ENCODE data around the gene ZNF581. TPM values are rescaled to one million over a fixed set of nuclear protein-coding genes. Genes with fewer than 3 reads are reported as not detected.
A peak's percentile ranks its signal among the peaks of the same experiment; 100 is the strongest.

The ZNF581 gene
- total RNA-seq, 1 donor, result 19.0 TPM

DNA sequence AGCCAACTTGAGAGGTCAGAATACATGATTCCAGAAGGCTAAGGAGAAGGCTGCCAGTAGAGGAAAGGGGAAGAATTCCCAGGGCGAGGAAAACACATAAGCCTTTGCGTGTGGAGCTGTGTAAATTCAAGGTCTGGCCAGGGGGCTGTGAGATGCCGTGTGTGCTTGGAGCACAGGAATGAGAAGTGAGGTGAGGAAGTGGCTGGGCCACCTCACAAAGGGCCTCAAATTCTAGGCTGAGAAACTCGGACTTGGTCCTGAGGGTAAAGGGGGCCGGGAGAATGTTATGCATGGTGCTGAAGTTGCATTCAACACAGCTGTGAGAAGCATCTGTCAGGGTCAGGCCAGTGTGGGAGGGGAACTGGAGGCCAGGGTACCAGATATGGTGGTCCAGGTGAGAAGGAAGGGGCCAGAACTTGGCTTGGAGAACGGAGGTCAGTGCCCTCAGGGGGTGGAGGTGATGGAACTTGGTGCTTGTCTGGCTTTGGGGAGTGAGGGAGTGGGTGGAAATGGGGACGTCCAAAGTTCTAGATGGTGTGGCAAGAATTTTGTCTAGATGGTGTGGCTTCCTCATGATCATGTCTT lies 7.5 kb upstream of the ZNF581 start:
- Histone ChIP-seq H3K9me3 (ENCODE audit: low read depth, low read length) (no peaks in the 10 kb centered on the region), H3K27me3 (ENCODE audit: insufficient read depth, low read length) (no peaks in the 10 kb centered on the region), H3K4me1 (ENCODE audit: insufficient read depth, low read length) (peaks cover 69% of the 10 kb centered on the region), H3K4me3 (ENCODE audit: low read length) (peak overlapping the region; percentile 75)

DNA sequence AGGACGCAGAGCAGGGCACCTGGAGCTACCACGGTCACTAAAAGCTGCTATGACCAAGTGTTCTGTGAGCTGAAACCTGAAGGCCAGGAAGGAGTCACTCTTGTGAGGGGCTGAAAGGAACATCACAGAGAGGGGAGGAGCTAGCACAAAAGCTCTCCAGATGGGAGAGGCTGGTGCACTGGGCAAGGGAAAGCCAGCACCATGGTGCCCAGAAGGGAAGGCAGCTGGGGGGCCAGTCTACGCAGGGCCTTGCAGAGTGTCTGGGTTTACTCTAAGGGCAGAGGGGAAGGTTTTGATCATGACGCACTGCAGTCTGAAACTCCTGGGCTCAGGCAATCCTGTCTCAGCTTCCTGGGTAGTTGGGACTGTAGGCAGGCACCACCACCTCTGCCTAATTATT lies 6.7 kb upstream of the ZNF581 start:
- Histone ChIP-seq H3K4me1 (ENCODE audit: insufficient read depth, low read length) (peaks cover 72% of the 10 kb centered on the region), H3K4me3 (ENCODE audit: low read length) (no peak overlapping the region), H3K27me3 (ENCODE audit: insufficient read depth, low read length) (no peaks in the 10 kb centered on the region), H3K9me3 (ENCODE audit: low read depth, low read length) (no peaks in the 10 kb centered on the region)

DNA sequence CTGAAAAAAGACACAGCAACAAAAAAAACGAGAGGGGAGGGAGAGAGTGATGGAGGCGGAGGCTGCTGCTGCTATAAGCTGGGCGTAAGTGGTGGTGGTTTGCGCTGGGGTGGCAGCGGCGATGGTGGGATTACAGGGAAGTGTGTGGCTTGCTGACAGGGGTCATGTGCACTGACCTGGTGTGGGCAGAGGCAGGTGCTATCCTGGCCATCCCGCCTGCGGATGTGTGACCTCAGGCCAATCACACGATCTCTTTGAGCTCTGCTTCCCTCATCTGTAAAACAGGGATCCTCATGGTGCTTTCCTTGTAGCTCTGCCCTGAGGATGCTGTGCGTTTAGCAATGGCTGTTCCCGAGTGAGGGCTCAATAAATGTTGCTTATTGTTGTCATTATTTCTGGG lies 5.9 kb upstream of the ZNF581 start:
- Histone ChIP-seq H3K27me3 (ENCODE audit: insufficient read depth, low read length) (no peaks in the 10 kb centered on the region), H3K4me1 (ENCODE audit: insufficient read depth, low read length) (peaks cover 71% of the 10 kb centered on the region), H3K4me3 (ENCODE audit: low read length) (no peak overlapping the region), H3K9me3 (ENCODE audit: low read depth, low read length) (no peaks in the 10 kb centered on the region)

GRCh38 chr19:55638864-55639359 lies 4.5 kb upstream of the ZNF581 start:
- Histone ChIP-seq H3K4me1 (ENCODE audit: insufficient read depth, low read length) (peaks cover 74% of the 10 kb centered on the region), H3K27me3 (ENCODE audit: insufficient read depth, low read length) (no peaks in the 10 kb centered on the region), H3K9me3 (ENCODE audit: low read depth, low read length) (no peaks in the 10 kb centered on the region), H3K4me3 (ENCODE audit: low read length) (no peak overlapping the region)

- no peaks in the 10 kb centered on the region for H3K27me3 ChIP-seq (ENCODE audit: insufficient read depth, low read length)
- H3K4me3 ChIP-seq (ENCODE audit: low read length), result no peak overlapping the region
- peaks cover 77% of the 10 kb centered on the region for H3K4me1 ChIP-seq (ENCODE audit: insufficient read depth, low read length)
- no peaks in the 10 kb centered on the region for H3K9me3 ChIP-seq (ENCODE audit: low read depth, low read length)
Measured at GRCh38 chr19:55640043-55640576, 3.3 kb upstream of the ZNF581 start.

- peak within 1 kb of the TSS; percentile 47 for H3K4me3 ChIP-seq (ENCODE audit: low read length)
- H3K9me3 ChIP-seq (ENCODE audit: low read depth, low read length), result no peaks in the 10 kb centered on the region
- peaks cover 71% of the 10 kb centered on the region for H3K4me1 ChIP-seq (ENCODE audit: insufficient read depth, low read length)
- no peaks in the 10 kb centered on the region for H3K27me3 ChIP-seq (ENCODE audit: insufficient read depth, low read length)
Measured at GRCh38 chr19:55640577-55641425, 2.6 kb upstream of the ZNF581 start, which contains the start of gene ZNF580. Gene ZNF580, plus strand, starts transcription at chr19:55641002. Its CDS starts 1,507 bp downstream, at chr19:55642509.

GRCh38 chr19:55641426-55642152 lies 1.9 kb upstream of the ZNF581 start:
- Histone ChIP-seq H3K4me1 (ENCODE audit: insufficient read depth, low read length) (peaks cover 63% of the 10 kb centered on the region), H3K4me3 (ENCODE audit: low read length) (peak overlapping the region; percentile 54), H3K9me3 (ENCODE audit: low read depth, low read length) (no peaks in the 10 kb centered on the region), H3K27me3 (ENCODE audit: insufficient read depth, low read length) (no peaks in the 10 kb centered on the region)

- Histone ChIP-seq H3K4me3 (ENCODE audit: low read length) (peak overlapping the region; percentile 54), H3K4me1 (ENCODE audit: insufficient read depth, low read length) (peaks cover 62% of the 10 kb centered on the region), H3K9me3 (ENCODE audit: low read depth, low read length) (no peaks in the 10 kb centered on the region), H3K27me3 (ENCODE audit: insufficient read depth, low read length) (no peaks in the 10 kb centered on the region)
Measured at GRCh38 chr19:55642153-55643002, 1.1 kb upstream of the ZNF581 start.

DNA sequence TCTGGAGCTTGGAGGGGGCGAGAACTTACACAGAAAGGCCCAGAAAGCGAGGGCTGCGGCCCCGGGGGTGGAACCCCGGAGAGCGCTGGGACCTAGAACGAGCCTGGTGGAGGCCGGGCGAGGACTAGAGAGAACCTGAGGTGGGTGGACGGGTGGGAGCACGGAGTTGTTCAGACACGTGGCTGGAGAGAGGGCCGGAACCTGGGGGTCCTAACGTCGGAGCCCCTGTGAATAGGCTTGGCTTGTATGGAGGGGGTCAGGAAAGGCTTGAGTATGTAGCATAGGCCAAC lies 383 bp downstream of the ZNF581 start:
- H3K4me1 ChIP-seq (ENCODE audit: insufficient read depth, low read length), result peaks cover 65% of the 10 kb centered on the region
- H3K9me3 ChIP-seq (ENCODE audit: low read depth, low read length), result no peaks in the 10 kb centered on the region
- peak overlapping the region; percentile 54 for H3K4me3 ChIP-seq (ENCODE audit: low read length)
- no peaks in the 10 kb centered on the region for H3K27me3 ChIP-seq (ENCODE audit: insufficient read depth, low read length)

DNA sequence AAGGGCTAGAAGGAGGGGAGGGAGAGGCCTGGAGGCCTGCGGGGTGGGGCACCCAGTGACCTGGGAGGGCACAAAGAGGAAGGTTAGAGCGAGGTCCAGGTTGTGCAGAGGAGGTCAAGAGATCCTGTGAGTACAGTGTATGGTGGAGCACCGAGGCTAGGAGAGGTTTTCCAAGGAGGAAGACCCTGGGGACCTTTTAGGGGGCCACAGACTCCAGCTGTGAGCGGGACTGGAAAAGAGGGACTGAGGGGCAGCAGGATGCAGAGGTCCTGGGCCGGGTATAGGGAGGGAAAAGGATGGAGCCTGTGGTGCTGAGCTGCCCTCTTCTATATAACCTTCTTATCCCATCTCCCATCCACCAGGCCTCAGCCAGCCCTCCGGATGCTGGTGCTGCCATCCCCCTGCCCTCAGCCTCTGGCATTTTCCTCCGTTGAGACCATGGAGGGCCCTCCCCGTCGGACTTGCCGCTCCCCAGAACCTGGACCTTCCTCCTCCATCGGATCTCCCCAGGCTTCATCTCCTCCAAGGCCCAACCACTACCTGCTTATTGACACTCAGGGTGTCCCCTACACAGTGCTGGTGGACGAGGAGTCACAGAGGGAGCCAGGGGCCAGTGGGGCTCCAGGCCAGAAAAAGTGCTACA lies 863 bp downstream of the ZNF581 start:
- Histone ChIP-seq H3K4me3 (ENCODE audit: low read length) (peak overlapping the region; percentile 54), H3K4me1 (ENCODE audit: insufficient read depth, low read length) (peaks cover 69% of the 10 kb centered on the region), H3K27me3 (ENCODE audit: insufficient read depth, low read length) (no peaks in the 10 kb centered on the region), H3K9me3 (ENCODE audit: low read depth, low read length) (no peaks in the 10 kb centered on the region)

GRCh38 chr19:55644842-55645511 lies 1.5 kb downstream of the ZNF581 start:
- H3K4me1 ChIP-seq (ENCODE audit: insufficient read depth, low read length), result peaks cover 64% of the 10 kb centered on the region

DNA sequence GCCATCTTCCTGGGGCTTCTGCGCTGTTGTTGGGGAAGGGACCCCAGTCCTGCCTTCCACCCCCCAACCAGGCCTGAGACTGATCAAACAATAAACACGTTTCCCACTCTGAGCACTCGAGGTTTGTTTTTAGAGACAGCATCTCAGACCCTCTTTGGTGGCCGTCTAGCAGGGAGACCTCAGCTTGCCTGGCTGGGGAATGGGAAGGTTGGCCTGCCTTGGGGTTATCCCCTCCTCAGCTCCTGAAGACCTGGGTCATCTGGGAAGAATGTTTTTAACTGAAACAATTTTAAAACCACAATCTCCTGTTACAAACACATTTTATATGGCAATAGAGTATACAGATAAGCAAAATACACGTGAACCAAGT lies 2.0 kb downstream of the ZNF581 start:
- H3K9me3 ChIP-seq (ENCODE audit: low read depth, low read length), result no peaks in the 10 kb centered on the region
- H3K27me3 ChIP-seq (ENCODE audit: insufficient read depth, low read length), result no peaks in the 10 kb centered on the region
- H3K4me3 ChIP-seq (ENCODE audit: low read length), result no peak overlapping the region
- H3K4me1 ChIP-seq (ENCODE audit: insufficient read depth, low read length), result peaks cover 59% of the 10 kb centered on the region

More at GRCh38 chr19:55644842-55645511, 1.5 kb downstream of the ZNF581 start:
- Histone ChIP-seq H3K9me3 (ENCODE audit: low read depth, low read length) (no peaks in the 10 kb centered on the region), H3K4me3 (ENCODE audit: low read length) (no peak overlapping the region), H3K27me3 (ENCODE audit: insufficient read depth, low read length) (no peaks in the 10 kb centered on the region)

DNA sequence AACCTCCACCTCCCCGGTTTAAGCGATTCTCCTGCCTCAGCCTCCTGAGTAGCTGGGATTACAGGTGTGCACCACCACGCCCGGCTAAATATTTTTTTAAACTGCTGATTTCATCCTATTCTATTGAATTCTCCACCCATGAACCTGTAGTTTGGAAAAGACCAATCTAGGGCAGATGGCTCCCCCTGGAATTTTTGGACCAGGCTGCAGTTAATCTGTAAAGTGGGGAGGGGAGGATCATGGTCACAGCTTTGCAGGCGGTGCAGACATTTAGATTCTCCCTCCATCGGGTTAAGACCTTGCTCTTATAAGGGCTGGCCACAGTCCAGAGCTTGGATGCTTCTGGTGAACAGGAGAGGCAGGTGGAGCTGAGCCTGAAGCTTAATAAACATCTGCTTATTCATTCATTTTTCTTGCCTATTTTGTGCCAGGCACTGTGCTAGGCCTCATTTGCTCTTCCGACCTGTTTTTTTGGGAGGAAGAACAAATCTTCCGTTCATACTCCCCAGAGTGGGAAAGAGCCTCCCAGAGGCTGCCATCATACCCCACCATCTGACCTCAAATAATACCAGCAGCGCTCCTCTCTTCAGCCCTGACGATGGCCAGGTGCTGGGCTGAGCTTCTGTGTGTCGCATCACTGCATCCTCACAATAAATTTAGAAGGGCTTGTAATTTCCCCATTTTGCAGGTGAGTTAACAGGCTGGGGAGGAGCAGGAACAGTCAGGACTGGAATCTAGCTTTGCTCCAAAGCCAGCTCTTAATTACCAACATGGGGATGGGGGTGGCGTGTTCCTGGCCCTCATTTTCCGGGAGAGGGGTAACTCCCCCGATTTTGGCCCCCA lies 3.7 kb downstream of the ZNF581 start:
- Histone ChIP-seq H3K9me3 (ENCODE audit: low read depth, low read length) (no peaks in the 10 kb centered on the region), H3K27me3 (ENCODE audit: insufficient read depth, low read length) (no peaks in the 10 kb centered on the region), H3K4me1 (ENCODE audit: insufficient read depth, low read length) (peaks cover 51% of the 10 kb centered on the region), H3K4me3 (ENCODE audit: low read length) (peak overlapping the region; percentile 52)
